ENCODE results near the gene TMEM220.

- TF ChIP-seq POLR2A (IDR thresholded peaks at IDR 0.05), result no peak
- TF ChIP-seq EP300 (IDR thresholded peaks at IDR 0.05), result no peak
Observed at GRCh38 chr17:10777890-10778289, 48.1 kb upstream of the TMEM220 start.
